GM21786 (cell line): ENCODE measurements around the gene SKAP2.
A peak's percentile ranks its signal among the peaks of the same experiment; 100 is the strongest.

Source experiments
- ATAC-seq: cut with Tn5 transposase; IDR thresholded peaks from one replicate; pipeline ENCODE4 v1.9.1; 2021; ENCODE audit not compliant: unreplicated experiment

SKAP2 gene

DNA sequence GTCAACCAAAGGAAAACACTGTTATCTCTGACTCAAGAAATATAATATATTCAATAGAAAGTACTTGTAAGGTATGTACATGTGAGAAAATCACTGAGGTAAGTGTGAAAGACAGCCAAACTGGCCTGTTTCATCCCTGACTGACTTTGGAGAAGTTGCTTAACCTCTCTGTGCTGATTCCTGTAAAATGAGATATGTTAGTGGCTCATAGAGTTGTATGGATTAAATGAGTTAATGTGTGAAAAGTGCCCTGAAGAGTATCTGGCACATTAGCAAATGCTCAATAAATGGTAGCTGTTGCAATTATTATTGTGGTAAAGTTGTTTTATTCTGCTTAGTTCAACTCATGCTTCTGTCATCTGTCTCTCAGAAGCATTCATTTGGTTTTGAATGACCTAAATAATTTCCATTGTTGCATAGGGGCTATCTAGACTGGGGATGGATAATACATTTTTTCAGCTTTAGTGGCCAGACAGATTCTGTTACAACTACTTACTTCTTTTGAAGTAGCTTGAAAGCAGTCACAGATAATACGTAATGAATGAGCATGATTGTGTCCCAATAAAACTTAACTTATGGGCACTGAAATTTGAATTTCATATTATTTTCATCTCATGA, 84.3 kb downstream of the SKAP2 start:
- ATAC-seq = no peak

DNA sequence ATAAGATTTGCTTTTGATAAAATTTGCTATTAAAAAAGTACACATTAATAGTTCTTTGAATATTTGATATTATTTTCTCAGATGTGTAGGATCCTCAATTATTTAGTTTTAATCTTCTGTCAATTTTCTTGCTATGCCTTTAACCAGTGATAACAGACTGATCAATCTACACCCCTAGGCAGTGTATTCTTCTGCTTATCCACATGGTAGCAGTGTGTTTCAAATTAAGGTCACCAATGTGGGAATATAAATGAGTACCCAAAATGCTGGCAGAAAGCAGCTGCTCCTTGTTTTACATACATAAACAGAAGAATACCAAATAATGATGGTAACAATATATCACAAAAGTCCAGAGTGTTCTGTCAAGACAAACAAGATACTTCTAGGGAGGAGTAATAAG, 87.0 kb downstream of the SKAP2 start:
- no peak for ATAC-seq

DNA sequence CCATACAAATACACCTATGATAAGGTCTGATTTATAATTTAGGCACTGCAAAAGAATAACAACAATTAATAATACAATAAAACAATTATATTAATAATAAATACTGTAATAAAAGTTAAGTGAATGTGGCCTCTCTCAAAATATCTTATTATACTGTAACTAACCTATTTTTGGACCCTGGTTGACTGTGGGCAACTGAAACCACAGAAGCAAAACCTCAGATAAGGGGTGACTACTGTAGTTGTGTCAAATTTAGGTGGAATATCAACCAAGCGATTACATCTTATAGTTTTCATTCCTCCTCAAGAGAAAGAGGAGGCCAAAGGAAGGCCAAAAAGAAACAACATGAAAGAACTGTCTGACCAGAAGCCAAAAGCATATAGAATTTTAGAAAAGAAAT, 103.9 kb downstream of the SKAP2 start:
- ATAC-seq = no peak

DNA sequence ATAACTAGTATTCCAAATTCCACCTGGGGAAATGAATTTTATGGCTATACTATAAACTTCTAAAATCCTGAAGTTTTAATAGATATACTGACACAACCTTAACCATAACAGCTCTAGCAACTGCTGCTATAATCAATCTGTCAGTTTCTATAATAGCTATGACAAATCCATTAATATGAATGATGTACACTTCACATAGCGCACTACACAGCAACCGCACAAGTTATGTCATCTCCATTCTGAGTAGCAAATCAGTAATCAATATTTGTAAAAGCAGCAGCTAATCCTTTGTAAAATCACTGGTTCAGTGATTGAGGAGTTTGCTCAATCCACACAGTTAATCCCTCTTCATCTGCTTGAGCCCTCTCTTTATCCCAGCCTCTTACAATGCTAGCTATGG, 105.3 kb downstream of the SKAP2 start:
- ATAC-seq = no peak

DNA sequence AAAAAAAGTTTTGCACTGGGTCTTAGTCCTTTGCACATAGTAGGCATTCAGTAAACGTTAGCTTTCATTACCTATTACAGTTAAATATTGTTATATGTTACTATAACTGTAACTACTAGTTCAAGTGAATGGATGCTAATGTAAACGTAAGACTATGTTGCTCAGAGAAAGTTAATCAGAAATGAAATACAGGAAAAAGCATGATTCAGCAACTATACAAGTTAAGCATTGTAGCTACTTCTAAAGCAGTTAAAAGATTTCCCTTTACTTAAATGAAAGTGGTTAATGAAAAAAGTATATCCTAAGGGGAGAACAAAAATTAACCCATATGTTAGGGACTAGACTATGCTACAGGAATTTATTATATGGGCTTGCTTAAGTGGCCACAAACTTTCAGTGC, 121.2 kb downstream of the SKAP2 start:
- no peak for ATAC-seq

DNA sequence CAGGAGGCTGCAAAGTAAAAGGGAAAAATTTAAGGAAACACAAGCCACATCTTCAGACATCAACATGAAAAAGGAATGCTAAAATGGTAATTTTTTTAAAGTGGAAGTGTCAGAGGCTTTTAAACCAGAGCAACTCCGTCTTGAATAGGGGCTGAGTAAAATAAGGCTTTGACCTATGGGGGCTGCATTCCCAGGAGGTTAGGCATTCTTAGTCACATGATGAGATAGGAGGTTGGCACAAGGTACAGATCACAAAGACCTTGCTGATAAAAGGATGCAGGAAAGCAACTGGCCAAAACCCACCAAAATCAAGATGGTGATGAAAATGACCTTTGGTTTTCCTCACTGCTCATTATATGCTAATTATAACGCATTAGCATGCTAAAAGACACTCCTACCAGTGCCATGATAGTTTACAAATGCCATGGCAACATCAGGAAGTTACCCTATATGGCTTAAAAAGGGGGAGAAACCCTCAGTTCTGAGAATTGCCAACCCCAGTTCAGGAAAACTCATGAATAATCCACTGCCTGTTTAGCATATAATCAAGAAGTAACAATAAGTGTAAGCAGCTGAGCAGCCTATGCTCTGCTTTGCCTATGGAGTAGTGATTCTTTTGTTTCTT, 128.3 kb downstream of the SKAP2 start:
- ATAC-seq = no peak

DNA sequence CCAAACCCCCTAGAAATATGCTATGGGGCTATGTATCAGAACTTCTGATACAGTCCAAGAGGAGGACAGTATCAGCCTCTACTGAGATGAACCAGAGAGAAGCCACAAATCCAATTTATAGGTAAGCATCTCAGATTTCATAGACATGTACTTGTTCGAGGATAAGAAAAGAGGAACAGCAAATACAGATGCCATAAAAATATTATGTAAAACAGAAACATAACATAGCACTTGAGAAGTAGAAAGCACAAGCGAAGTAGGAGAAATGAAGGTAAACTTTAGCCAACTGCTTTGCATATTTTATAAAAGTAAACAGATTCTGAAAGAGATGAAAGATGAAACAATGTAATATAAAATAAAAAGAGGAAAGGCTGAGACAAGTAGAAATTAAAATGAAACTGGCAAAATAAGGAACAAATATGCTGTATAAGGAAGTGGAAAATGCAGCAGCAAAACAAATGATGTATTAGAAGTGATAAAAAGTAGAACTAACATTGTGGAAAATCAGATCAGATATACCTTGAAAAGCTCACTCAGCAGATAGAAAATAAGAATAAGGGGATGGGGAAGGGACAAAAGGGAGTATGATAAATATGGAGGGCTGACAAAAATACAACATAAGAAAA, 135.1 kb downstream of the SKAP2 start:
- no peak for ATAC-seq

DNA sequence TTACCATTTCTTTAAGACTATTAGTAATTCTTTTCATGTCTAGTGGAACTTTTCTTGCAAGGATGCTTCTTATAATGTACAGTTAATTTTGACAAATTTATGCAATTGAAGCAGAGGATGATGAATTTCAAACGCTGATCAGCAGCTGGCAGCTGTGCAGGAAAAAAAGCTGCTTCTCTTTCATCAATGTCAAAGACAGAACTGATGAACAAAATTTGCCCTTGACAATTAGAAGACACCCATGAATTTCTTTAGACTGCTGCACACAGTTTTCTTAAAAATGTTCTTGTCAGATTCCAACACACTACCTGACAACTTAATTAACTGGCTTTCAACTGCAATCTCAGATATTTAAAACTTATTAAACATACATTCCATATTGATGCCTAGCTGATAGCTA, 138.3 kb downstream of the SKAP2 start:
- no peak for ATAC-seq

DNA sequence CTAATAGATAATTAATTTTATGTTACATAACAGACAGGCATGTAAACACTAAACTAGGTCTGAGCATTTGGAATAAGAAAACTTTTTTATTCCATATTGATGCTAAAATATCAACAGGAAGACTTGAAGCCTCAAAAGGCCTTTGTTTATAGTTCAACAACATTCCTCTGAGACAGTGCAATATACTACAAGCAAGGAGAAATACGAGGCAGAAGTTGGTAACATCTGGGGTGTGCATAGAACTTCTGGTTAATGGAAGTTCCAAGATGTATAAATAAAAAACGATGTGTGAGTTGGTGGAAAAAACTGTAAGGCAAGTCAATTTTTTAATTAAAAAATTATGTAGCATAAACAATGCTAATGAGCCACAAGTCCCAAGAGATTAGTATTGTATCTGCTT, 139.6 kb downstream of the SKAP2 start:
- ATAC-seq = no peak

DNA sequence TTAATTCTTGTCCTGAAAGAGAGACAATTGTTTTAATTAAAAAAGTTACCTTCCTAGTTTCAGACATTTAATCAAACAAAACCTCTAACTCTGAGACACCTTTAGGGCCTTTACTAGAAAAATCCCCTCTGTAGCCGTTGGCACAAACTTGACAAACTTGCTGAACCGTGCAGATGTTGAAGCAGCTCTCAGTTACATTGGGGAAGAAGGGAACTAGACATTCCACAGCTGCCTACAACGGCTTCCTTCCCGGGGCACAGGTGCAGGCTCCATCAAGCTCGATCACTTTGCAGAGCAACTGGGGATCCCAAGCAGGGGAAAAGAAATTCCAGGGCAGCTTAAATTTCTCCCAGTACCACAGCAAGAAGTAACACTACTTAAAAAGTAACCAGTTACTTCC, 141.3 kb downstream of the SKAP2 start:
- peak; percentile 68 for ATAC-seq

DNA sequence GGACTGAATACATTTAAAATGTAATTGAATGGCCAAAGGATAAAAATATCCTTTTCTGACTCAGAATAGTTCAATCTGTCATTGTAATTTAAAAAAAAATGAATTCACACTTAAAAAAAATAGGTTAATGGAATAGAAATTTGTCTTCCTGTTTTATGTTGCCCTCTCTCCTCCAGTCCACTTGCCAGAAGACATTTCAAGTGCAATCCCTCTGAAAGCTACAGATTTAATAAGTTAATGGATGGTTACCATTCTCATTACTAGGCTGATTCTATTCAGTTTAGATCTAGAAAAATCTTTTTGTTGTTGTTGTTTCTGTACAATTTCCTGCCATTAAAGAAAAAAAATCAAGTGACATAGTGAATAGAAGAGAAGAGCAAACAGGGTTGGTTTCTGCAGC, 142.9 kb downstream of the SKAP2 start:
- no peak for ATAC-seq

DNA sequence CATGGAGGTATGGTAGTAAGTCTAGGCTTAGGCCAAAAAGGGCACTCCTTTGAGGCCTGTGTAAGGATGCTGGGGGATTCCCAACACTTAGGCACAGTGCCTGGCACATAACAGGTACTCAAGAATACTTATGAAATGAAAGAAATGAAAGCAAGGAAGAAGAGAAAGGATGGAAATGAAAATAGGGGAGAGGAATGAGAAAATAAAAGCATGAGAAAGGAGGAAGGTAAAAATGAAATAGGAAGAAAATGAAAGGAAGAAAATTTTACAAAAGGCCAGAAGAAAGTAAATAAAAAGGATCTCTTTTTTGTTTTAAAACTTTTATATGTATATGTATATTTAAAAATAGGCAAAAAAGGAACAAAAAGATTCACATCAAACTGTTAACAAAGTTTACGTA, 146.3 kb downstream of the SKAP2 start:
- no peak for ATAC-seq

DNA sequence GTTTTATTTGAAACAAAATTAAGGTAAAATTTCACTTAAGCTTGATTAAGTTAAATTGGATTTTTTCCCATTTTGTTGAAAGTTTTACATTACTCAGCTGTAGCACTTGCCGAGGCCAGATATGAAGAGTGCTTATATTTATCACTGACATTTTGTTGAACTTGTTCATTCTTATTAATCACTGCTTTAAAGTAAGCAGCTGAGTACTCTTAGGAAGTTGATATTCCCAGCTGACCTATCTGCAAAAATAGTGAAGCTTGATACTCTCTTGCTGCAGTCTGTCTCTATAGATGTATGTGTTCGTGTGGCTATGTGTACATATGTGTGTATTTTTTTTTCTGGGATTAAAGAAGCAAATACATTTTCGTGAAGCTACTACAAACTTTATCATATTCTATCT, 150.0 kb downstream of the SKAP2 start:
- no peak for ATAC-seq

DNA sequence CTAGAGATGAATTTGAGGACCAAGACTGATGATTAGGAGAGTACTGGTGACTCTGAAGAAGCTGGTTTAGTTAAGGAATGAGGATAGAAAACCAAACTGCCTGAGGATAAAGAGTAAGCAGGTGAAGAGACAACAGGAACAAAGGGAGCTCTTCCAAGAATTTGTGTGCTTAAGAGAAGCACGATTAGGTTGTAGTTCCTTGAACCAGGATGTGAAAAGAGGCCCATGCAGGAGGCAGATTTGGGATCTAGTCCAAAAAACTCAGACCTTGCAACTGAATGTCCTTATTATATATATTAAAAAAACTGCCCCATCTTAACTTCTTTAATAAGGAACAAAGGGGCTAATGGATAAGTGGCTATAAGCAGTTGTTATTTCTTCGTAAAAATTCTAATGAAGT, 150.4 kb downstream of the SKAP2 start:
- ATAC-seq = no peak

DNA sequence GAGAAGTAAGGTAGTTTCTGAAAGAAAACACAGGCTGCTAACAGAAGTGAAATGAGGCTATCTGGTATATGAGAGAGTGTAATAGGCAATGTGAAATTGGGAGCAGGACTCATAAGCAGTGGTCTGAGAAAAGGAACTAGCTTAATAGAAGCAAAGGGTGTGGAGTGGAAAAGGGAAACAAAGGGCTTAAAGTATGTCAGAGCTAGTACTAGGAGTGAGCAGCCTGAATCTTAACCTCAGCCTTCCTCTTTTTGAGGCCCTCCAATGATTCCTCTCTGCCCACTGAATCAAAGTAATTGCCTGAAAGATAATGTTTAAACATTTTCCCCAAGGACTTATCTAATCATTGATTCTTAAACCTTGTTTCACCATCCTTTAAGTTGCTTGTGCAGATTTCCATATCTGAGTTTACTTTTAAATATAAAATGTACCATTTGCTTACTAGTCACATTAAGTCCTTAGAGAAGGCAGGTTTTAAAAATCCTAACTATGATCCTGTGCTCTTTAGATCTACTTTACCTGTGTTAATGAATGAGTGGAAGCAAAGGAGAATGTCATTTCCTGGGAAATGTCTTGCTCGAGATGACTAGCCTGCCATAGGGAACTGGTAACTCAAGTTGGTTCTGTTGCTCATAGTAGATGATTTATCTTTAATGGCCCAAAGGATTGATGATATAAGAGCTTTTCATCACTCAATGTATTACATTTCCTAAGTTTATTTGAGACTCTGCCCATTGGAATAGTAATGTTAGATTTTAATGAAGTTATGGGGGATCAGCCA, 155.0 kb downstream of the SKAP2 start:
- no peak for ATAC-seq

DNA sequence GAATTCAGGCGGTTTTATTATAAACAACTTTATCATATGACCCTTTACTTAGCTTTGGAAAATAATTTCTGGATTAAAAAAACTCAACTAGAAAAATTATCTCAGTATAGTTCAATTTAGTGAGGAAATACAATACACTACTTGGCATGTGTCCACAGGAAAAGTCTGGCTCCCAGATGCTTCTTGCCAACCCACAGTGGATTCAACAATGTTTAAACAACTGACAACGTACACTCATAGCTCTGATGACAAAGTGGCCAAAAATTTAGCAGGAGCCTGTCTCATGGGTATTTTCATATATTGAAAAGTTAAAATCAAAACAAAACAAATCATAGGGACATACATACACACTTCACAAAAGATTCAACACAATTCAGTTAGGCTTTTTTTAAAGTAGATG, 158.8 kb downstream of the SKAP2 start:
- no peak for ATAC-seq

DNA sequence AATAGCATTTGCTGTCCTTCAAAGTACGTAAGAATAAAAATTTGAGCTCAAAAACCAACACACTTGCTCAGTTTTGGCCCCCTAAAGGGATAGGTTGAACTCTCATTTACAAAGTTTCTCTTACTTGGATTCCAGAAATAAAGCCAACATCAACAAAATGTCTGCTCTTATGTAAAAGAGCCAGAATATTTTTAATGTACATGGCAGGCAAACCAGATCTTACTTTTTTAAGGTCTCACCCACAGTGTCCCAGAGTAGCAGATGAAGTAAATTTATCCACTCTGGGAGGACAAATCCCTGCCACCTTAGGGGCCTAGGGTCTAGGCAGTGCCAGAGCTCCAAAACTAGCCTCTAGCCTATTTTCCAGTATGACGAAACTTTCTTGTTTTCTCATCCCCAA, 159.6 kb downstream of the SKAP2 start:
- no peak for ATAC-seq

DNA sequence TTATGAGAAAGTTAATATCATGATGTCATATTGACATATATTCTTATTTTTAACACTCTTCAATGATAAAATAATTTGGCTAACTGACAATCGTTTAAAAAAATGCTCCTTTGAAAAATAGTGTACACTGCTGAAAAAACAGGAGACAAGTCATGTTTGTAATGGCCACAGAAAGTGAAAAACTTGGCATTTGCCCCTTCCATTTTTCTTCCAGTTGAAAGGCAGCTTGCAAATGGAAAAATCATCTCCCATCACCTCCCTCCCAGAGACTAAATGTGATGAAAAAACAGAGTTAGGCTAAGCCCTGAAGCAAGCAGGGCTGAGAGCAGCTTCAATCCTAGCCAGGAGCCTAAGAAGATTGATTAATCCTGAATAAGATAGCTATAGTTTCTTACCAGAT, 160.4 kb downstream of the SKAP2 start:
- no peak for ATAC-seq

DNA sequence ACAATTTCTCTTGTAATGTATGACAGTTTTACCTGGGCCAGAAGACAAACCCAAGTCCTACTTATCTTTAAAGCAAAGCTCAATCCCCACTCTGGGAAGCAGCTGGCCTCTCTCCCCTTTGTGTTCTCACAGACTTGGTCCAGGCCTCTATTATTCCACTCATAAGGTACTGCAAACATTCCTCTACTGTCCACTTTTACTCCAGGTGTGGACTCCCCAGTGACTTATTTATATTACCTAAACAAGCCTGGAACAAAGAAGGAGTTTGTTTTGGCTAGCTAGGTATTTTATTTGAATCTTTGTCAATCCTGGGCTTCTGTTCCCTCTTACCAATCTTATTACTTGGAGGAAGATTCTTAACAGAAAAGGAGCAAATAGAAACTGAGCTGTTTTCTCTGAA, 163.5 kb downstream of the SKAP2 start:
- no peak for ATAC-seq

DNA sequence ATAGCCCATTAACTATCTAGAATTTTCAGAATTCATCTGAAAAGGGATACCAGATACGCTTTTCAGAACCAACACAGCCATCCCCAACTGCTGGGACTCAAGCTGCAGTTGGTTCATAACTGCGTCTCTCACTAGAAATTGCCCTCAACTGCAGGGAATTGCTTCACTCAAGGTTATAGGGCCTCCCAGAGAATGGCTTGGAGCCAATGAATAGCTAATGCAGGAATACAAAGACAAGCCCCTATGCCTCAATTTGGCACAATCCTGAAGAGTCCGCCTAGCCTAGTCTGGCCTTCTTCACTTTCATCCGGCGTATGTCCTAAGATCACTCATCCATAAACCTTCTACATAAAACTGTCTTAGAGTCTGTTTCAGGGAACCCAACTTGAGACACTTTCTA, 164.0 kb downstream of the SKAP2 start:
- no peak for ATAC-seq

DNA sequence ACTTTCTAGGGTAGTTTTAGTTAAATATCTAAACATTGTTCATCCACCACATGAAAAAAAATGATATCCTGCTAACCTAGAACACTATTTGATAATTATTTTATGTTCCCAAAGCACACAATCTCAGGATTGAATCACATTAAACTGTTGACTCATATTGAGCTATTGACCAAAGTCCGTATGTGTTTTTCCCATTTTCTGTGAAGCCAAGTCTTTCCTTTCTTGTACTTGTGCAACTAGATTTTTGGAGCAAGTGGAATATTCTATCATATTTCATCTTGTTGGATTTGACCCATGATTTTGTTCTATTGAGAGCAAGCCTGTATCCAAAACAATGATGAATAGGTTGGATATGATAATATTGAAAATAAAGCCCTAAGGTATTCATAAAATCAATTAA, 164.6 kb downstream of the SKAP2 start:
- no peak for ATAC-seq

DNA sequence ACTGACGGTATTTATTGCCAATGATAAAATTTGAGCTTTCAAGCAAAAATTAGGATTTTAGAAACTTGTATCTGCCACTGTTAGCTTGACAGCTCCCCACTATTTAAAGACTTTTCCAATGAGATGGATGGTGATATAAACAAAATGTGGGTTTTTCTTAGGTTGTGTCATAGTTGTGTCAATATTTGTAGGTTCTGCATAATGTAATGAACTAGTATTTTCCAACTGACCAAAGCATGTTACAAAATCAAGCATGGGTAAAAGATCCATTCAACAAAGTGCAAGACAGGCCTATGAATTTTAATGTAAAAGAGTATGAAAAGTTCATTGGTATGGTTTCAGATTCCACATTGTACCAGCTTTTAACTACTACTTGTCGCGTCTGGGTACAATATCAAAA, 165.6 kb downstream of the SKAP2 start:
- no peak for ATAC-seq
